Esophagus muscularis mucosa (tissue), 4 donors: ENCODE measurements around the gene USP48. TPM values are rescaled to one million over a fixed set of nuclear protein-coding genes. Genes with fewer than 3 reads are reported as not detected.

Experiments used
- DNase-seq: peaks from one replicate; pipeline ENCODE4 v3.0.0-alpha.2; 2017; ENCODE audit errors: extremely low spot score
- H3K27ac ChIP-seq, 4 donors: fragments of 200-600 bp; sonication (generic); replicated peaks in 1 of 4; 1 replicate in 3 of 4; 2 replicates in 1 of 4; pipeline ENCODE4 v1.5.1; 2016 to 2019; ENCODE audit warnings: mild to moderate bottlenecking in 1 of 4
- H3K27me3 ChIP-seq, 4 donors: fragments of 200-600 bp; sonication (generic); one replicate each; pipeline versions ENCODE4 v1.5.1 to v1.6.0; 2016 to 2019
- H3K36me3 ChIP-seq, 4 donors: fragments of 200-600 bp; sonication (generic); one replicate each; pipeline ENCODE4 v1.5.1; 2016 to 2019
- H3K4me1 ChIP-seq, 4 donors: fragments of 200-600 bp; sonication (generic); one replicate each; pipeline ENCODE4 v1.5.1; 2016 to 2019
- H3K4me3 ChIP-seq, 4 donors: fragments of 200-600 bp; sonication (generic); 1 replicate in 2 of 4; 2 replicates in 2 of 4; pipeline ENCODE4 v1.5.1; 2016 to 2019; ENCODE audit warnings: mild to moderate bottlenecking in 4 of 4, moderate library complexity in 1 of 4
- H3K9me3 ChIP-seq, 4 donors: fragments of 200-600 bp; sonication (generic); 1 replicate in 3 of 4; 2 replicates in 1 of 4; pipeline ENCODE4 v1.5.1; 2016 to 2019
- EP300 ChIP-seq: sonication (generic); formaldehyde crosslinking; IDR thresholded peaks from one replicate; pipeline ENCODE4 v1.6.1; 2017; ENCODE audit warnings: antibody characterized with exemption
- POLR2A ChIP-seq: fragments of 450-650 bp; IDR thresholded peaks from one replicate; pipeline ENCODE4 v1.6.1; 2017; ENCODE audit warnings: antibody characterized with exemption, moderate library complexity, mild to moderate bottlenecking, low read depth
- POLR2AphosphoS5 ChIP-seq, 2 donors: sonication (generic); formaldehyde crosslinking; IDR thresholded peaks; one replicate each; pipeline ENCODE4 v1.6.1; 2017; ENCODE audit warnings: antibody characterized with exemption in 2 of 2
- WGBS: methylation state at CpG from one replicate; pipeline ENCODE4 v1.1.5; 2018; 5-methylcytosine and 5-hydroxymethylcytosine counted together
- intact Hi-C: fragments of 100-400 bp; cut with DNase I; formaldehyde crosslinking; loops from one replicate; pipeline ENCODE4 v1.15.1; 2023
- total RNA-seq, 4 donors: library from RNA; depleted of rRNA; stranded (reverse); fragments of >200 nt; gene quantifications; one replicate each; pipeline versions ENCODE4 v1.1.0 to v1.2.1, GENCODE V29; 2016
- TF ChIP-seq, protein P1 (sequence below), 3 experiments: fragments of 200-600 bp in 2 of 3; fragments of 450-650 bp in 1 of 3; sonication (generic) in 2 of 3; IDR thresholded peaks; one replicate each; pipeline ENCODE4 v1.5.1; 2017 to 2019; ENCODE audit warnings: antibody characterized with exemption in 3 of 3, mild to moderate bottlenecking in 2 of 3, moderate library complexity in 1 of 3

The USP48 gene
- total RNA-seq, 4 donors from 2014 or later, result 29.3 to 46.5 (median 37.7) TPM

DNA sequence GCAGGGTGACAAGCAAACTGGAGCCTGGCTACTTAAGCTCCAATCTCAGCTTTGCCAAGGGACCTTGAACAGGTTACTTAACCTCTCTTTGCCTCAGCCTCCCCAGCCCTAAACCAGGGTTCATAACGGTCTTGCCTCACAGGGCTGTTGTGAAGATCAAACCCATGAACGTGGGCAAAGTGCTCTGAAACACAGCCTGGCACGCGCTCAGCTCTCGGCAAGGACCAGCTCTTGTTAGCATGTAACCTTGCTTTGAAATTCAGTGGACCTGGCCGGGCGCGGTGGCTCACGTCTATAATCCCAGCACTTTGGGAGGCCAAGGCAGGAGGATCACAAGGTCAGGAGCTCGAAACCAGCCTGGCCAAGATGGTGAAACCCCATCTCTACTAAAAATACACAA is 138.6 kb downstream of the USP48 start:
- no peaks in the 10 kb centered on the region for H3K4me1 ChIP-seq
- H3K9me3 ChIP-seq, result no peaks in the 10 kb centered on the region
- no peak overlapping the region for H3K4me3 ChIP-seq
- no peaks in the 10 kb centered on the region for H3K36me3 ChIP-seq
- intact Hi-C loops, result no loop called here
- WGBS, result 89% methylated on average over 10 of the region's 10 CpGs
- H3K27me3 ChIP-seq, result peaks cover 0 to 84% (median under 1%) of the 10 kb centered on the region in 4 donors
- DNase-seq, result no peak
- no peak overlapping the region for H3K27ac ChIP-seq
- TF ChIP-seq POLR2A (no peak), EP300 (no peak), POLR2AphosphoS5 (IDR thresholded peaks at IDR 0.05) (no peak)
- TF ChIP-seq, protein P1, sequence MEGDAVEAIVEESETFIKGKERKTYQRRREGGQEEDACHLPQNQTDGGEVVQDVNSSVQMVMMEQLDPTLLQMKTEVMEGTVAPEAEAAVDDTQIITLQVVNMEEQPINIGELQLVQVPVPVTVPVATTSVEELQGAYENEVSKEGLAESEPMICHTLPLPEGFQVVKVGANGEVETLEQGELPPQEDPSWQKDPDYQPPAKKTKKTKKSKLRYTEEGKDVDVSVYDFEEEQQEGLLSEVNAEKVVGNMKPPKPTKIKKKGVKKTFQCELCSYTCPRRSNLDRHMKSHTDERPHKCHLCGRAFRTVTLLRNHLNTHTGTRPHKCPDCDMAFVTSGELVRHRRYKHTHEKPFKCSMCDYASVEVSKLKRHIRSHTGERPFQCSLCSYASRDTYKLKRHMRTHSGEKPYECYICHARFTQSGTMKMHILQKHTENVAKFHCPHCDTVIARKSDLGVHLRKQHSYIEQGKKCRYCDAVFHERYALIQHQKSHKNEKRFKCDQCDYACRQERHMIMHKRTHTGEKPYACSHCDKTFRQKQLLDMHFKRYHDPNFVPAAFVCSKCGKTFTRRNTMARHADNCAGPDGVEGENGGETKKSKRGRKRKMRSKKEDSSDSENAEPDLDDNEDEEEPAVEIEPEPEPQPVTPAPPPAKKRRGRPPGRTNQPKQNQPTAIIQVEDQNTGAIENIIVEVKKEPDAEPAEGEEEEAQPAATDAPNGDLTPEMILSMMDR (IDR thresholded peaks at IDR 0.05), result no peak

DNA sequence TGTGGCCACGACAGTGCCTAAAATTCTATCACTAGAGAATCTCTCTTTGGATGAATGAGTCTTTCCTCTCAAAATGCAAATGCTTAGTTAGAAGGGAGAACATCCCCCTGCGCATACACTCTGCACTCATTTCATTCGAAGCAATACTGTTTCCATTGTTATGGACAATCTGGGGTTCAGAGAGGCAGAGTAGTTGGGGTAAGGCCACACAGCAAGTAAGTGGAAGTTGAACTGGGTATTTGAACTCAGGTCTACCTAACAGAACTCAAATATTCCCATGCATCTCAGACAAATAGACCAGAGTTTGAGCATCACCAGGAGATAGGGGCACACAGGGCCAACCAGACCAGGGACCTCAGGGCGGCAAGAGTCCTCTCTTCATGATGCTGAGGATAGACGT is 139.3 kb downstream of the USP48 start:
- no peak overlapping the region for H3K27ac ChIP-seq
- peaks cover 0 to 83% (median 0%) of the 10 kb centered on the region in 4 donors for H3K27me3 ChIP-seq
- H3K4me1 ChIP-seq, result peaks cover 0 to 3% (median 0%) of the 10 kb centered on the region in 4 donors
- TF ChIP-seq, protein P1 (IDR thresholded peaks at IDR 0.05), result no peak
- TF ChIP-seq EP300 (no peak), POLR2AphosphoS5 (IDR thresholded peaks at IDR 0.05) (no peak), POLR2A (no peak)
- H3K4me3 ChIP-seq, result no peak overlapping the region
- no peaks in the 10 kb centered on the region for H3K9me3 ChIP-seq
- H3K36me3 ChIP-seq, result no peaks in the 10 kb centered on the region
- 91% methylated on average over 5 of the region's 5 CpGs for WGBS
- DNase-seq, result no peak
- intact Hi-C loops, result no loop called here

DNA sequence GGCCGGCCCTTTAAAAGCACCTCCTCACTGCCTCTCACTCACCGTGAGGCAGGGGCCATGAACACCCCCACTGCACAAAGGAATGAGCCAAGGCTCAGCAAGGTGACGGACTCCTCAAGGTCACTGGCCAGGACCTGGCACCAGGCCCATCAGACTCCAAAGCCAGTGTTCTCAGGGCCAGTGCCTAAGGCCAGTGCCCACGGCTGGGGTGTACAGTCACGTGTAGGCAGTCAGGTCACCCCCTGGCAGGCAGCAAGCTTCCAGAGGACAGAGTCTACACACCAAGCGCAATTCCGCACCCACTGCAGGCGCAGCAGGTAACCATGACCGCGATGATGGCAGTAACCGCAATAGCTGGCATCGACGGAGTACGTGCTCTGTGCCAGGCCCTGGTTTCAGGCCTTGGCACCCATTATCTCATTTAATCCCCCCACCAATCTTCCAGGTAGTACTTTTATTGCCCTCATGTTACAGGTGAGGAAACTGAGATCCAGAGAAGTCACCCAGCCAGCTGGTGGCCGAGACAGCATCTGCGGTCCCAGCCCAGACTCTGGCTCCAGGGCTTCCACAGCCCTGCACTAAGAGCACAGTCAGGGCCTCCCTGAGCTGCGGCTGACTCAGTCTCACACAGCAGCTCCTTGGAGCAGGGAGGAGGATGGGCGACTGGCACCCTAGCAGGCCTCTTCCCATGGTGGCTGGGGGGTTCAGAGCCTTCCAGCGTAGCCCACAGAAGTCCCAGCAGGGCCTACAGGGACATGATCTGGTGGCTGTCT is 140.8 kb downstream of the USP48 start:
- TF ChIP-seq EP300 (no peak), POLR2AphosphoS5 (IDR thresholded peaks at IDR 0.05) (no peak), POLR2A (no peak)
- TF ChIP-seq, protein P1 (IDR thresholded peaks at IDR 0.05), result no peak

DNA sequence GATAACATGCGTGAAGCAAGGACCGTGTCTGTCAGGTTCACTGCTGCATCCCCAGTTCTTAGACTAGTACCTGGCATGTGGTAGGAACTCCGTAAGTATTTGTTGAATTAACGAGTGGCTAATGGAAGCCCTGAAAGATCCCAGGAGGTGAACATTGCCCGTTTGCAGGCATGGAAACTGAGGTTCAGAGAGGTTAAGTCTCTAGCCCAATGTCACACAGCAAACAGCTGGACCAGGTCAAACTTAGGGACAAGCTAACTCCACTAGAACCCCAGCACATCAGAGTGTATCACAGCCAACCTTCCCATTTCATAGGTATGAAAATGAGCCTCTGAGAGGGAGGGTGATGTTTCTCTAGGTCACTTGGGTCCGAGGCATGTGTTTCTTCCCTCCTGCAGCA is 141.4 kb downstream of the USP48 start:
- H3K9me3 ChIP-seq, result no peaks in the 10 kb centered on the region
- peaks cover 0 to 5% (median 0%) of the 10 kb centered on the region in 4 donors for H3K4me1 ChIP-seq
- 84% methylated on average over 6 of the region's 6 CpGs for WGBS
- intact Hi-C loops, result no loop called here
- H3K4me3 ChIP-seq, result no peak overlapping the region
- DNase-seq, result no peak
- no peak overlapping the region for H3K27ac ChIP-seq
- H3K36me3 ChIP-seq, result no peaks in the 10 kb centered on the region
- peaks cover 0 to 62% (median 0%) of the 10 kb centered on the region in 4 donors for H3K27me3 ChIP-seq
- TF ChIP-seq POLR2AphosphoS5 (IDR thresholded peaks at IDR 0.05), result no peak
- TF ChIP-seq EP300, result no peak
- TF ChIP-seq POLR2A, result no peak
- TF ChIP-seq, protein P1 (IDR thresholded peaks at IDR 0.05), result no peak

More for the DNA sequence above, 140.8 kb downstream of the USP48 start:
- 85% methylated on average over 16 of the region's 19 CpGs for WGBS
- intact Hi-C loops, result no loop called here
- peaks cover 0 to 68% (median 0%) of the 10 kb centered on the region in 4 donors for H3K27me3 ChIP-seq
- no peaks in the 10 kb centered on the region for H3K9me3 ChIP-seq
- no peak overlapping the region for H3K27ac ChIP-seq
- H3K36me3 ChIP-seq, result no peaks in the 10 kb centered on the region
- H3K4me1 ChIP-seq, result peaks cover 0 to 5% (median 0%) of the 10 kb centered on the region in 4 donors
- no peak overlapping the region for H3K4me3 ChIP-seq
- no peak for DNase-seq

DNA sequence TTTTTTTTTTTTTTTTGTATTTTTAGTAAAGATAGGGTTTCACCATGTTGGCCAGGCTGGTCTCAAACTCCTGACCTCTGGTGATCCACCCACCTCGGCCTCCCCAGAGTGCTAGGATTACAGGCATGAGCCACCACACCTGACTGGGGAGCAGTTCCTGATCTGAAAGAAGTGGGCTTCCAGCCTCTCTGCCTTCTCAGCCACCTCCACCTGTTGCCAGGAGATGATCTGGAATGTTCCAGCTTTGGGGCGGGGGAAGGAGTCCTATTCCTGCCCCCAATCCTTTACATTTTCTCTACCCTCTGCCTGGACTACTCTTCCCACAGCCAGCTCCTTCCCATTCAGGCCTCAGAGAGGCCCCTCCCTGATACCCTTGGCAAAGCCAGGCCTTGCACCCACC is 141.9 kb downstream of the USP48 start:
- intact Hi-C loops, result no loop called here
- Histone ChIP-seq H3K27me3 (peaks cover 0 to 57% (median 0%) of the 10 kb centered on the region in 4 donors), H3K9me3 (no peaks in the 10 kb centered on the region), H3K27ac (no peak overlapping the region), H3K4me3 (no peak overlapping the region), H3K36me3 (no peaks in the 10 kb centered on the region), H3K4me1 (peaks cover 0 to 5% (median 0%) of the 10 kb centered on the region in 4 donors)
- DNase-seq, result no peak
- WGBS, result 85% methylated on average over 2 of the region's 2 CpGs
- TF ChIP-seq POLR2A (no peak), EP300 (no peak)
